Activated naive CD8-positive, alpha-beta T cell treated with anti-CD3 and anti-CD28 coated beads for 36 hours (primary cell): ENCODE measurements around the gene TPO. TPM values are rescaled to one million over a fixed set of nuclear protein-coding genes. Genes with fewer than 3 reads are reported as not detected.

ENCODE experiments used
- DNase-seq: peaks from one replicate; pipeline ENCODE4 v3.0.0; 2021
- H3K27ac Mint-ChIP-seq: one replicate; pipeline ENCODE4 v1.8.0; 2022; ENCODE audit warnings: mild to moderate bottlenecking, moderate library complexity, mixed read lengths
- H3K27me3 Mint-ChIP-seq: one replicate; pipeline ENCODE4 v1.8.0; 2022; ENCODE audit warnings: mild to moderate bottlenecking, mixed read lengths
- H3K36me3 Mint-ChIP-seq: one replicate; pipeline ENCODE4 v1.8.0; 2021; ENCODE audit warnings: mild to moderate bottlenecking, mixed read lengths
- H3K4me1 Mint-ChIP-seq: one replicate; pipeline ENCODE4 v1.8.0; 2021; ENCODE audit warnings: mixed read lengths
- H3K4me3 Mint-ChIP-seq: one replicate; pipeline ENCODE4 v1.8.0; 2022; ENCODE audit warnings: mild to moderate bottlenecking, moderate library complexity, mixed read lengths
- H3K9me3 Mint-ChIP-seq: one replicate; pipeline ENCODE4 v1.8.0; 2022; ENCODE audit warnings: mixed read lengths
- total RNA-seq, 2 experiments: library from RNA; stranded (reverse); gene quantifications; one replicate each; pipeline ENCODE4 v1.2.3, GENCODE V29; 2021

Gene TPO
- total RNA-seq, 2 experiments from 2014 or later, result not detected

- peaks cover 11% of the 10 kb centered on the region for H3K4me1 Mint-ChIP-seq
- no peaks in the 10 kb centered on the region for H3K36me3 Mint-ChIP-seq
- no peak for DNase-seq
Measured at GRCh38 chr2:1550076-1550475, 136.8 kb downstream of the TPO start.

GRCh38 chr2:1550658-1551316 lies 137.5 kb downstream of the TPO start:
- Mint-ChIP-seq H3K36me3 (no peaks in the 10 kb centered on the region), H3K27me3 (no peaks in the 10 kb centered on the region), H3K9me3 (no peaks in the 10 kb centered on the region), H3K4me1 (peaks cover 11% of the 10 kb centered on the region), H3K27ac (no peak overlapping the region), H3K4me3 (no peak overlapping the region)
- peak; percentile 68 for DNase-seq

More at GRCh38 chr2:1550076-1550475, 136.8 kb downstream of the TPO start:
- Mint-ChIP-seq H3K4me3 (no peak overlapping the region), H3K9me3 (no peaks in the 10 kb centered on the region), H3K27me3 (no peaks in the 10 kb centered on the region), H3K27ac (no peak overlapping the region)

GRCh38 chr2:1551905-1552304 lies 138.6 kb downstream of the TPO start:
- Mint-ChIP-seq H3K36me3 (no peaks in the 10 kb centered on the region), H3K27ac (no peak overlapping the region)

GRCh38 chr2:1552611-1553010 lies 139.3 kb downstream of the TPO start:
- Mint-ChIP-seq H3K4me1 (peaks cover 7% of the 10 kb centered on the region), H3K9me3 (no peaks in the 10 kb centered on the region), H3K27me3 (no peaks in the 10 kb centered on the region), H3K27ac (no peak overlapping the region), H3K4me3 (no peak overlapping the region), H3K36me3 (no peaks in the 10 kb centered on the region)
- DNase-seq, result no peak

More at GRCh38 chr2:1551905-1552304, 138.6 kb downstream of the TPO start:
- Mint-ChIP-seq H3K27me3 (no peaks in the 10 kb centered on the region), H3K9me3 (no peaks in the 10 kb centered on the region), H3K4me1 (peaks cover 7% of the 10 kb centered on the region), H3K4me3 (no peak overlapping the region)
- no peak for DNase-seq

GRCh38 chr2:1553671-1554295 lies 140.5 kb downstream of the TPO start:
- DNase-seq, result no peak
- Mint-ChIP-seq H3K4me3 (no peak overlapping the region), H3K9me3 (no peaks in the 10 kb centered on the region), H3K27me3 (no peaks in the 10 kb centered on the region), H3K4me1 (peaks cover 7% of the 10 kb centered on the region), H3K27ac (no peak overlapping the region), H3K36me3 (no peaks in the 10 kb centered on the region)

GRCh38 chr2:1556286-1556685 lies 143.0 kb downstream of the TPO start:
- Mint-ChIP-seq H3K27me3 (no peaks in the 10 kb centered on the region), H3K36me3 (no peaks in the 10 kb centered on the region), H3K4me1 (peaks cover 7% of the 10 kb centered on the region), H3K27ac (no peak overlapping the region), H3K9me3 (no peaks in the 10 kb centered on the region), H3K4me3 (no peak overlapping the region)
- no peak for DNase-seq

- H3K36me3 Mint-ChIP-seq, result no peaks in the 10 kb centered on the region
- H3K27me3 Mint-ChIP-seq, result no peaks in the 10 kb centered on the region
- peaks cover 7% of the 10 kb centered on the region for H3K4me1 Mint-ChIP-seq
- no peak for DNase-seq
- H3K27ac Mint-ChIP-seq, result no peak overlapping the region
- H3K9me3 Mint-ChIP-seq, result no peaks in the 10 kb centered on the region
- H3K4me3 Mint-ChIP-seq, result no peak overlapping the region
Measured at GRCh38 chr2:1556776-1557466, 143.7 kb downstream of the TPO start.

- H3K27ac Mint-ChIP-seq, result no peak overlapping the region
- no peak for DNase-seq
- H3K9me3 Mint-ChIP-seq, result no peaks in the 10 kb centered on the region
- H3K36me3 Mint-ChIP-seq, result no peaks in the 10 kb centered on the region
- no peaks in the 10 kb centered on the region for H3K27me3 Mint-ChIP-seq
- H3K4me3 Mint-ChIP-seq, result no peak overlapping the region
- H3K4me1 Mint-ChIP-seq, result peaks cover 7% of the 10 kb centered on the region
Measured at GRCh38 chr2:1557467-1557820, 144.2 kb downstream of the TPO start.

- no peaks in the 10 kb centered on the region for H3K27me3 Mint-ChIP-seq
- H3K36me3 Mint-ChIP-seq, result no peaks in the 10 kb centered on the region
- no peak overlapping the region for H3K4me3 Mint-ChIP-seq
- no peaks in the 10 kb centered on the region for H3K9me3 Mint-ChIP-seq
- no peak overlapping the region for H3K27ac Mint-ChIP-seq
- no peak for DNase-seq
- H3K4me1 Mint-ChIP-seq, result peaks cover 12% of the 10 kb centered on the region
Measured at GRCh38 chr2:1559589-1560175, 146.4 kb downstream of the TPO start.

GRCh38 chr2:1561259-1561658 lies 148.0 kb downstream of the TPO start:
- Mint-ChIP-seq H3K4me1 (peaks cover 12% of the 10 kb centered on the region), H3K27me3 (no peaks in the 10 kb centered on the region), H3K9me3 (no peaks in the 10 kb centered on the region), H3K36me3 (no peaks in the 10 kb centered on the region), H3K4me3 (no peak overlapping the region), H3K27ac (no peak overlapping the region)
- no peak for DNase-seq

- H3K9me3 Mint-ChIP-seq, result no peaks in the 10 kb centered on the region
- DNase-seq, result no peak
- H3K4me1 Mint-ChIP-seq, result peaks cover 12% of the 10 kb centered on the region
- H3K27ac Mint-ChIP-seq, result no peak overlapping the region
- no peaks in the 10 kb centered on the region for H3K27me3 Mint-ChIP-seq
- no peak overlapping the region for H3K4me3 Mint-ChIP-seq
- no peaks in the 10 kb centered on the region for H3K36me3 Mint-ChIP-seq
Measured at GRCh38 chr2:1561811-1562421, 148.7 kb downstream of the TPO start.

- Mint-ChIP-seq H3K4me3 (no peak overlapping the region), H3K36me3 (no peaks in the 10 kb centered on the region), H3K27me3 (no peaks in the 10 kb centered on the region), H3K4me1 (peaks cover 12% of the 10 kb centered on the region), H3K9me3 (peaks cover 1% of the 10 kb centered on the region), H3K27ac (no peak overlapping the region)
- no peak for DNase-seq
Measured at GRCh38 chr2:1563084-1563857, 150.0 kb downstream of the TPO start.

- peaks cover 1% of the 10 kb centered on the region for H3K9me3 Mint-ChIP-seq
- H3K4me3 Mint-ChIP-seq, result no peak overlapping the region
- DNase-seq, result no peak
Measured at GRCh38 chr2:1563943-1564891, 151.0 kb downstream of the TPO start.

More at GRCh38 chr2:1563943-1564891, 151.0 kb downstream of the TPO start:
- H3K27ac Mint-ChIP-seq, result no peak overlapping the region
- H3K27me3 Mint-ChIP-seq, result no peaks in the 10 kb centered on the region
- peaks cover 12% of the 10 kb centered on the region for H3K4me1 Mint-ChIP-seq
- H3K36me3 Mint-ChIP-seq, result no peaks in the 10 kb centered on the region
